Measurements from ENCODE around the gene CASZ1. TPM values are rescaled to one million over a fixed set of nuclear protein-coding genes. Genes with fewer than 3 reads are reported as not detected.

Gene CASZ1
- total and polyA plus RNA-seq, 10 of the 15 experiments (the other 5 are each of a cell fraction or from before 2014, with no cell fraction given) = 0.52 to 9.8 (median 3.7) TPM

DNA sequence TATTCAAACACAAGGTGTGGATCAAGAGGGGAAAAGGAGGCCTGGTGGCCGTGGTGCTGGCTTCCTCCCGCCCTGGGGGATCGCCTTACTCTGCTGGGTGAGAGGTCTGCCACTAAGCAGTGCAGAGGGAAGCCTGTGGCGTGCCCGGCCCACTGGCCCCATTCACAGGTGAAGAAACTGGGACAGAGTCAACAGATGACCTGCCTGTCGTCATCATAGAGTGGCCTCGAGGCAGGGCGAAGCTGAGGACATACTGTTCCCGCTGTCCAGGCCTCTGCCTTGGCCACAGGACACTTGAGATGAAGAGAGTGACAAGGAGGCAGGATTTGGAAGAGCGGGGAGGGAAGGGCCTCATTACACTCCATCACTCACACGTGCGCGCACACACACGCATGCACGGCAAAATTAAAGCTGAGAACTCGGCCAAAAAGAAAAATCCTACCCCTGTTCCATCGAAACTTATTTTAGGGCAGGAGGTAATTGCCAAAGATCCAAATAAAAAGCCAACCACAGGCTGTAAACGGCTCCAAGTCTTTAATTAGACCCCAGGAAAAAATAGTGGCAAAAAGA is 50.5 kb downstream of the CASZ1 start:
- Histone ChIP-seq H3K4me3 (no peak overlapping the region), H3K36me3 (ENCODE audit: control insufficient read depth in 2 of 2, insufficient read depth in 2 of 2, low read length in 1 of 2) (no peaks in the 10 kb centered on the region), H3K27ac (ENCODE audit: control insufficient read depth, insufficient read depth) (no peak overlapping the region), H2AFZ (ENCODE audit: control insufficient read depth, low read depth, low read length) (no peak overlapping the region), H3K4me2 (ENCODE audit: control insufficient read depth, insufficient read depth) (no peak overlapping the region), H3K9ac (ENCODE audit: control insufficient read depth, insufficient read depth, low read length) (no peak overlapping the region), H4K20me1 (ENCODE audit: control insufficient read depth, insufficient read depth) (no peaks in the 10 kb centered on the region), H3K27me3 (replicated peaks in 1 of 2; ENCODE audit: control insufficient read depth in 2 of 2, insufficient read depth in 2 of 2, low read length in 1 of 2) (no peaks in the 10 kb centered on the region), H3K4me1 (ENCODE audit: control insufficient read depth, insufficient read depth, low read length) (no peaks in the 10 kb centered on the region), H3K79me2 (ENCODE audit: control insufficient read depth, insufficient read depth, low read length) (no peaks in the 10 kb centered on the region), H3K9me3 (replicated peaks; ENCODE audit: control insufficient read depth, insufficient read depth, low read length) (no peaks in the 10 kb centered on the region)
- FAIRE-seq (no peak), ATAC-seq (no peak), DNase-seq (ENCODE audit: low read depth, low spot score) (no peak)
- intact Hi-C loops (cut with micrococcal nuclease; ENCODE audit: unreplicated experiment) (no loop called here), in situ Hi-C loops (cut with MboI) (no loop called here)
- 37% methylated on average over 18 of the region's 18 CpGs for WGBS (ENCODE audit: insufficient coverage, insufficient replicate concordance, low lambda C conversion rate, missing lambda C conversion rate)
- SMC1A ChIA-PET (ENCODE audit: uncharacterized antibody, unreplicated experiment) = no interaction called here
- CTCF ChIA-PET = no interaction called here
- no peak for TF ChIP-seq TCF7 (IDR thresholded peaks at IDR 0.05; ENCODE audit: borderline replicate concordance)
- BruUV-seq (replicated peaks) = no TSS peak
- POLR2A ChIA-PET = interaction anchor here (0.6 kb wide), 1 partner anchor 339 kb away, joined by 3 read pairs; no protein-coding TSS in a partner anchor
- RAD21 ChIA-PET (ENCODE audit: unreplicated experiment) = no interaction called here

DNA sequence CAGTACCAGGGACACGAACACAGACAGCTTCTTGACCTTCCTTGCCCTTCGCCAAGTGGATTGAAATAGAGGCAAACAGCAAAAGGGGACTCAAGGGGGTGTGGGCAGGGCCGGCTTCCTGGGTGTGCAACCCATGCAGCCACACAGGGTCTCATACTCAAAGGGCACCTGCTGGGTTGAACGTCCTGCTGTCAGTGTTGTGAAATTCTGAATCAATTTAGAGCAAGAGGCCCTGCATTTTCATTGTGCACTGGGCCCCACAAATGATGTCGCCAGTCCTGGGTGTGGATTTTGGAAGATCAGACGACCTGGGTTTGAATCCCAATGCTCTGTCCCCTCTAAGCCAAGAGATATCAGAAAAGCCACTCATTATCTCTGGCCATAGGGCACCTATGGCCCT is 51.1 kb downstream of the CASZ1 start:
- FAIRE-seq = no peak
- H3K36me3 ChIP-seq (ENCODE audit: control insufficient read depth in 2 of 2, insufficient read depth in 2 of 2, low read length in 1 of 2) = no peaks in the 10 kb centered on the region
- POLR2A ChIA-PET = no interaction called here
- BruUV-seq (replicated peaks) = no TSS peak
- SMC1A ChIA-PET (ENCODE audit: uncharacterized antibody, unreplicated experiment) = no interaction called here
- H3K79me2 ChIP-seq (ENCODE audit: control insufficient read depth, insufficient read depth, low read length) = no peaks in the 10 kb centered on the region
- no peak overlapping the region for H3K27ac ChIP-seq (ENCODE audit: control insufficient read depth, insufficient read depth)
- RAD21 ChIA-PET (ENCODE audit: unreplicated experiment) = no interaction called here
- H2AFZ ChIP-seq (ENCODE audit: control insufficient read depth, low read depth, low read length) = no peak overlapping the region
- TF ChIP-seq, protein P1, sequence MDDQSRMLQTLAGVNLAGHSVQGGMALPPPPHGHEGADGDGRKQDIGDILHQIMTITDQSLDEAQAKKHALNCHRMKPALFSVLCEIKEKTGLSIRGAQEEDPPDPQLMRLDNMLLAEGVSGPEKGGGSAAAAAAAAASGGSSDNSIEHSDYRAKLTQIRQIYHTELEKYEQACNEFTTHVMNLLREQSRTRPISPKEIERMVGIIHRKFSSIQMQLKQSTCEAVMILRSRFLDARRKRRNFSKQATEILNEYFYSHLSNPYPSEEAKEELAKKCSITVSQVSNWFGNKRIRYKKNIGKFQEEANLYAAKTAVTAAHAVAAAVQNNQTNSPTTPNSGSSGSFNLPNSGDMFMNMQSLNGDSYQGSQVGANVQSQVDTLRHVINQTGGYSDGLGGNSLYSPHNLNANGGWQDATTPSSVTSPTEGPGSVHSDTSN (IDR thresholded peaks at IDR 0.05; ENCODE audit: insufficient replicate concordance, low read depth, low read length) = no peak
- TF ChIP-seq EED (IDR thresholded peaks at IDR 0.05; ENCODE audit: low read depth) (no peak), HCFC1 (IDR thresholded peaks at IDR 0.05; ENCODE audit: low read length) (no peak)
- TF ChIP-seq, protein P2, sequence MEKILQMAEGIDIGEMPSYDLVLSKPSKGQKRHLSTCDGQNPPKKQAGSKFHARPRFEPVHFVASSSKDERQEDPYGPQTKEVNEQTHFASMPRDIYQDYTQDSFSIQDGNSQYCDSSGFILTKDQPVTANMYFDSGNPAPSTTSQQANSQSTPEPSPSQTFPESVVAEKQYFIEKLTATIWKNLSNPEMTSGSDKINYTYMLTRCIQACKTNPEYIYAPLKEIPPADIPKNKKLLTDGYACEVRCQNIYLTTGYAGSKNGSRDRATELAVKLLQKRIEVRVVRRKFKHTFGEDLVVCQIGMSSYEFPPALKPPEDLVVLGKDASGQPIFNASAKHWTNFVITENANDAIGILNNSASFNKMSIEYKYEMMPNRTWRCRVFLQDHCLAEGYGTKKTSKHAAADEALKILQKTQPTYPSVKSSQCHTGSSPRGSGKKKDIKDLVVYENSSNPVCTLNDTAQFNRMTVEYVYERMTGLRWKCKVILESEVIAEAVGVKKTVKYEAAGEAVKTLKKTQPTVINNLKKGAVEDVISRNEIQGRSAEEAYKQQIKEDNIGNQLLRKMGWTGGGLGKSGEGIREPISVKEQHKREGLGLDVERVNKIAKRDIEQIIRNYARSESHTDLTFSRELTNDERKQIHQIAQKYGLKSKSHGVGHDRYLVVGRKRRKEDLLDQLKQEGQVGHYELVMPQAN (conservative IDR thresholded peaks at IDR 0.05) = no peak
- in situ Hi-C loops (cut with MboI) = no loop called here
- no peaks in the 10 kb centered on the region for H3K9me3 ChIP-seq (replicated peaks; ENCODE audit: control insufficient read depth, insufficient read depth, low read length)
- H3K27me3 ChIP-seq (replicated peaks in 1 of 2; ENCODE audit: control insufficient read depth in 2 of 2, insufficient read depth in 2 of 2, low read length in 1 of 2) = no peaks in the 10 kb centered on the region
- H4K20me1 ChIP-seq (ENCODE audit: control insufficient read depth, insufficient read depth) = no peaks in the 10 kb centered on the region
- DNase-seq (ENCODE audit: low read depth, low spot score) = no peak
- no peak overlapping the region for H3K4me3 ChIP-seq
- no peak overlapping the region for H3K9ac ChIP-seq (ENCODE audit: control insufficient read depth, insufficient read depth, low read length)
- intact Hi-C loops (cut with micrococcal nuclease; ENCODE audit: unreplicated experiment) = no loop called here
- no peaks in the 10 kb centered on the region for H3K4me1 ChIP-seq (ENCODE audit: control insufficient read depth, insufficient read depth, low read length)
- 18% methylated on average over 6 of the region's 6 CpGs for whole genome bisulfite sequencing (ENCODE audit: insufficient coverage, insufficient replicate concordance, low lambda C conversion rate, missing lambda C conversion rate)
- CTCF ChIA-PET = no interaction called here
- no peak for ATAC-seq
- no peak overlapping the region for H3K4me2 ChIP-seq (ENCODE audit: control insufficient read depth, insufficient read depth)
